ENCODE results near the gene NTPCR. TPM values are rescaled to one million over a fixed set of nuclear protein-coding genes. Genes with fewer than 3 reads are reported as not detected.

The NTPCR gene
- polyA plus RNA-seq, 1 donor (not counting 4 experiments of a cell fraction or from before 2014, with no cell fraction given), result 40.0 TPM

DNA sequence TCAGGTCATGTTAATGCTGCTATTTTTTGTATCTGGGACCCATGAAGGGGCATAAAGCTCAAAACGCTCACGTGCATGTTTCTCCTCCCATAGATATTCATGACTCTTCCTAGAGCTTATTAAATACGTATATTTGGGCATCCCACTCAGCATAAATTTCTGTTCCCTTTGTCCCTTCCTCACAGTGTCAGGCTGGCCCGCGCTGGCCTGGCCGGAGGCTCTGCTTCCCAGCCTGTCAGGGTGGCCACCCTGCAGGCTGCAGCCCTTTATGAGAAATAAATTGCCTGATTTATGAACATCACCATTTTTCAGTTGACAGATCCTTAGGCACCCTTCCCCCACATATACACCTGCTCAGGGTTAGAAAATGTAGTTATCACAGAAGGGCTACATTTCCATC is 44.0 kb upstream of the NTPCR start:
- Histone ChIP-seq H3K4me3 (ENCODE audit: control insufficient read depth in 2 of 3, extremely low read depth in 1 of 3, insufficient read depth in 2 of 3, low read depth in 1 of 3, low read length in 3 of 3) (no peak overlapping the region), H3K4me1 (ENCODE audit: control insufficient read depth, extremely low read depth, insufficient read depth, low read length) (peaks cover 16% of the 10 kb centered on the region), H3K36me3 (ENCODE audit: control insufficient read depth in 2 of 2, extremely low read depth in 1 of 2, insufficient read depth in 2 of 2, low read length in 2 of 2) (no peaks in the 10 kb centered on the region), H3K9me1 (ENCODE audit: control insufficient read depth, extremely low read depth, insufficient read depth, low read length) (no peaks in the 10 kb centered on the region), H3K27ac (ENCODE audit: control insufficient read depth, insufficient read depth, low read length) (no peak overlapping the region), H3K4me2 (ENCODE audit: control insufficient read depth, extremely low read depth, insufficient read depth, low read depth, low read length) (no peak overlapping the region), H3K79me2 (ENCODE audit: control insufficient read depth, insufficient read depth, low read length) (no peaks in the 10 kb centered on the region), H3K27me3 (ENCODE audit: control insufficient read depth, extremely low read depth, insufficient read depth, low read length) (no peaks in the 10 kb centered on the region), H3K9me3 (ENCODE audit: control insufficient read depth, low read depth, low read length) (no peaks in the 10 kb centered on the region), H2AFZ (ENCODE audit: control insufficient read depth, low read length) (no peak overlapping the region), H3K9ac (ENCODE audit: control insufficient read depth, extremely low read depth, insufficient read depth, low read length) (no peak overlapping the region), H4K20me1 (ENCODE audit: control insufficient read depth, extremely low read depth, insufficient read depth, low read length) (no peaks in the 10 kb centered on the region)
- TF ChIP-seq EZH2 (IDR thresholded peaks at IDR 0.05; ENCODE audit: low read length), result no peak
- TF ChIP-seq, protein P1, sequence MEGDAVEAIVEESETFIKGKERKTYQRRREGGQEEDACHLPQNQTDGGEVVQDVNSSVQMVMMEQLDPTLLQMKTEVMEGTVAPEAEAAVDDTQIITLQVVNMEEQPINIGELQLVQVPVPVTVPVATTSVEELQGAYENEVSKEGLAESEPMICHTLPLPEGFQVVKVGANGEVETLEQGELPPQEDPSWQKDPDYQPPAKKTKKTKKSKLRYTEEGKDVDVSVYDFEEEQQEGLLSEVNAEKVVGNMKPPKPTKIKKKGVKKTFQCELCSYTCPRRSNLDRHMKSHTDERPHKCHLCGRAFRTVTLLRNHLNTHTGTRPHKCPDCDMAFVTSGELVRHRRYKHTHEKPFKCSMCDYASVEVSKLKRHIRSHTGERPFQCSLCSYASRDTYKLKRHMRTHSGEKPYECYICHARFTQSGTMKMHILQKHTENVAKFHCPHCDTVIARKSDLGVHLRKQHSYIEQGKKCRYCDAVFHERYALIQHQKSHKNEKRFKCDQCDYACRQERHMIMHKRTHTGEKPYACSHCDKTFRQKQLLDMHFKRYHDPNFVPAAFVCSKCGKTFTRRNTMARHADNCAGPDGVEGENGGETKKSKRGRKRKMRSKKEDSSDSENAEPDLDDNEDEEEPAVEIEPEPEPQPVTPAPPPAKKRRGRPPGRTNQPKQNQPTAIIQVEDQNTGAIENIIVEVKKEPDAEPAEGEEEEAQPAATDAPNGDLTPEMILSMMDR (optimal IDR thresholded peaks at IDR 0.05 in 1 of 3, IDR thresholded peaks at IDR 0.05 in 1 of 3, conservative IDR thresholded peaks at IDR 0.05 in 1 of 3; ENCODE audit: extremely low read depth in 1 of 3, insufficient read depth in 2 of 3, low read length in 3 of 3), result no peak
- no peak for FAIRE-seq
- dilution Hi-C loops (cut with MboI; ENCODE audit: extremely low pct_ligation_motif_present, low sequenced_read_pairs), result no loop called here
- no peak for DNase-seq (ENCODE audit: low read depth, low spot score)

DNA sequence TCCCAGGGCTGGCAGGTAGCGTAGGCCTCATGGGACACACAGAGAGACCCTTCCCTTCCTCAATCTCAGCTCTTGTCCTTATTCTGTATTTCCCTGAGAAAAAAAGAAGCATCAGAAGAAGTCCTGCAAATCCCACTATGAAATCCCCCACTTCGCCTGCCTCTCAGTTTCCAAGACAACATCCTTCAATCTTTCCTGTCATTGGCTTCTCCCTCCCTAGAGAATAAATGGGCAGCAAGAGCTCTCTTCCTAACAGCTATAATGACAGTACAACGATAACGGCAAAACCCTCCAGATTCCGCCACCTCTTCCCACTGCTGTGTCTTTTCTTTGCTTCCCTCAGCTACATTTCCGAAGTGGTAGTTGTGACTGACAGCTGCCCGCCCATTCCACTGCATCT is 41.6 kb upstream of the NTPCR start:
- FAIRE-seq (peak; percentile 5), DNase-seq (ENCODE audit: low read depth, low spot score) (no peak)
- Histone ChIP-seq H2AFZ (ENCODE audit: control insufficient read depth, low read length) (no peak overlapping the region), H3K4me1 (ENCODE audit: control insufficient read depth, extremely low read depth, insufficient read depth, low read length) (peaks cover 16% of the 10 kb centered on the region), H3K27me3 (ENCODE audit: control insufficient read depth, extremely low read depth, insufficient read depth, low read length) (no peaks in the 10 kb centered on the region), H3K4me3 (ENCODE audit: control insufficient read depth in 2 of 3, extremely low read depth in 1 of 3, insufficient read depth in 2 of 3, low read depth in 1 of 3, low read length in 3 of 3) (no peak overlapping the region), H3K9me1 (ENCODE audit: control insufficient read depth, extremely low read depth, insufficient read depth, low read length) (no peaks in the 10 kb centered on the region), H3K36me3 (ENCODE audit: control insufficient read depth in 2 of 2, extremely low read depth in 1 of 2, insufficient read depth in 2 of 2, low read length in 2 of 2) (no peaks in the 10 kb centered on the region), H3K27ac (ENCODE audit: control insufficient read depth, insufficient read depth, low read length) (no peak overlapping the region), H4K20me1 (ENCODE audit: control insufficient read depth, extremely low read depth, insufficient read depth, low read length) (no peaks in the 10 kb centered on the region), H3K9me3 (ENCODE audit: control insufficient read depth, low read depth, low read length) (no peaks in the 10 kb centered on the region), H3K79me2 (ENCODE audit: control insufficient read depth, insufficient read depth, low read length) (no peaks in the 10 kb centered on the region), H3K4me2 (ENCODE audit: control insufficient read depth, extremely low read depth, insufficient read depth, low read depth, low read length) (no peak overlapping the region), H3K9ac (ENCODE audit: control insufficient read depth, extremely low read depth, insufficient read depth, low read length) (no peak overlapping the region)
- no peak for TF ChIP-seq EZH2 (IDR thresholded peaks at IDR 0.05; ENCODE audit: low read length)
- TF ChIP-seq, protein P1 (optimal IDR thresholded peaks at IDR 0.05 in 1 of 3, IDR thresholded peaks at IDR 0.05 in 1 of 3, conservative IDR thresholded peaks at IDR 0.05 in 1 of 3; ENCODE audit: extremely low read depth in 1 of 3, insufficient read depth in 2 of 3, low read length in 3 of 3), result no peak
- dilution Hi-C loops (cut with MboI; ENCODE audit: extremely low pct_ligation_motif_present, low sequenced_read_pairs), result no loop called here
